Tibial artery (tissue), 4 donors: ENCODE measurements around the gene NRXN2.
A peak's percentile ranks its signal among the peaks of the same experiment; 100 is the strongest.

Experiments
- DNase-seq, 2 donors: peaks; one replicate each; pipeline ENCODE4 v3.0.0-alpha.2; 2019
- H3K27ac ChIP-seq, 2 donors: fragments of 200-600 bp; sonication (generic) in 1 of 2; 1 replicate in 1 of 2; 2 replicates in 1 of 2; pipeline ENCODE4 v1.5.1; 2018 to 2019; ENCODE audit warnings: mild to moderate bottlenecking in 1 of 2
- H3K27me3 ChIP-seq, 2 donors: fragments of 200-600 bp; sonication (generic) in 1 of 2; one replicate each; pipeline versions ENCODE4 v1.5.1 to v1.6.0; 2016 to 2019
- H3K36me3 ChIP-seq, 3 donors: fragments of 200-600 bp; sonication (generic) in 2 of 3; one replicate each; pipeline ENCODE4 v1.5.1; 2016 to 2019; ENCODE audit warnings: mild to moderate bottlenecking in 2 of 3
- H3K4me1 ChIP-seq, 4 donors: fragments of 200-600 bp; sonication (generic) in 2 of 4; 1 replicate in 3 of 4; 2 replicates in 1 of 4; pipeline ENCODE4 v1.5.1; 2016 to 2019
- H3K4me3 ChIP-seq, 2 donors: fragments of 200-600 bp; sonication (generic) in 1 of 2; 1 replicate in 1 of 2; 2 replicates in 1 of 2; pipeline ENCODE4 v1.5.1; 2018 to 2019; ENCODE audit warnings: mild to moderate bottlenecking in 2 of 2
- H3K9me3 ChIP-seq, 3 donors: fragments of 200-600 bp; sonication (generic) in 1 of 3; one replicate each; pipeline ENCODE4 v1.5.1; 2016 to 2019
- intact Hi-C: fragments of 100-400 bp; cut with DNase I; formaldehyde crosslinking; loops from one replicate; pipeline ENCODE4 v1.15.0; 2023; ENCODE audit warnings: low total_unique reads
- TF ChIP-seq, protein P1 (sequence below), 2 experiments: fragments of 200-600 bp in 1 of 2; fragments of 450-650 bp in 1 of 2; IDR thresholded peaks; one replicate each; pipeline ENCODE4 v1.5.1; 2017 to 2019; ENCODE audit warnings: antibody characterized with exemption in 2 of 2, mild to moderate bottlenecking in 1 of 2, moderate library complexity in 1 of 2

Gene NRXN2

DNA sequence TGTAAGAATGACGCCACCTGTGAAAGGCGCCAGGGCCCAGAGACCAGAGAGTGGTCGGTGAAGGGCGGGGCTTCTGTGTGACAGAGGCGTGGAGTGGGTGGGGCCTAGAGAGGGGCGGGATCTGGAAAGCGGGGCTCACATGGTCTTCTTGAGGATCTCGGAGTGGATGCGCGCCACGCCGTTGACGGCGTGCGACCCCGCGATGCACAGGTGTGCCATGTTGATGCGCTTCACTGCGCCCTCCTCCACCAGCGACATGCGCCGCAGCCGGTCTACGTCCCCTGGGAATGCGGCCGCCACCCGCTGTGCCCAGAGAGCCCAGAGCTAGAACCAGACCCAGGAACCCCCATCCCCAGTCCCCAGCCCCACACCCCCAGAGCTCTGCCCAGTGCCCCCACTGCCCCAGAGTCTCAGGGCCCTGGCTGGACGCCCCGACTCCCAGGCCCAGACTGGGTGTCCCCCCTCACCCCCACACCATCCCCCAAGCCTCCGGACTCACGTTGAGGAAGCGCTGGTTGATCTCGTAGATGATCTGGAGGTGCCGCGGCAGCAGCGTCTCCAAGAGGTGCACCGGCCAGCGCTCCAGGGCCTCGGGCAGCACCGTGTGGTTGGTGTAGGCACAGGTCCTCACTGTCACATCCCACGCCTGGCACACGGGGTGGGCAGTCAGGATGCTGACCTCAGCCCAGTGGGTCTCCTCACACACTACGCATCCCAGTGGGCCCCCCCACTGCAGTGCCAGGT is 30.6 kb upstream of the NRXN2 start:
- Histone ChIP-seq H3K4me3 (no peak overlapping the region), H3K27me3 (no peaks in the 10 kb centered on the region), H3K9me3 (no peaks in the 10 kb centered on the region), H3K4me1 (peaks cover 0 to 5% (median 3%) of the 10 kb centered on the region in 4 donors), H3K27ac (no peak overlapping the region), H3K36me3 (peaks cover 18 to 60% (median 27%) of the 10 kb centered on the region in 3 donors)
- TF ChIP-seq, protein P1, sequence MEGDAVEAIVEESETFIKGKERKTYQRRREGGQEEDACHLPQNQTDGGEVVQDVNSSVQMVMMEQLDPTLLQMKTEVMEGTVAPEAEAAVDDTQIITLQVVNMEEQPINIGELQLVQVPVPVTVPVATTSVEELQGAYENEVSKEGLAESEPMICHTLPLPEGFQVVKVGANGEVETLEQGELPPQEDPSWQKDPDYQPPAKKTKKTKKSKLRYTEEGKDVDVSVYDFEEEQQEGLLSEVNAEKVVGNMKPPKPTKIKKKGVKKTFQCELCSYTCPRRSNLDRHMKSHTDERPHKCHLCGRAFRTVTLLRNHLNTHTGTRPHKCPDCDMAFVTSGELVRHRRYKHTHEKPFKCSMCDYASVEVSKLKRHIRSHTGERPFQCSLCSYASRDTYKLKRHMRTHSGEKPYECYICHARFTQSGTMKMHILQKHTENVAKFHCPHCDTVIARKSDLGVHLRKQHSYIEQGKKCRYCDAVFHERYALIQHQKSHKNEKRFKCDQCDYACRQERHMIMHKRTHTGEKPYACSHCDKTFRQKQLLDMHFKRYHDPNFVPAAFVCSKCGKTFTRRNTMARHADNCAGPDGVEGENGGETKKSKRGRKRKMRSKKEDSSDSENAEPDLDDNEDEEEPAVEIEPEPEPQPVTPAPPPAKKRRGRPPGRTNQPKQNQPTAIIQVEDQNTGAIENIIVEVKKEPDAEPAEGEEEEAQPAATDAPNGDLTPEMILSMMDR (IDR thresholded peaks at IDR 0.05), result no peak
- intact Hi-C loops, result no loop called here
- DNase-seq, result peak in 1 of 2 donors; percentile 13

DNA sequence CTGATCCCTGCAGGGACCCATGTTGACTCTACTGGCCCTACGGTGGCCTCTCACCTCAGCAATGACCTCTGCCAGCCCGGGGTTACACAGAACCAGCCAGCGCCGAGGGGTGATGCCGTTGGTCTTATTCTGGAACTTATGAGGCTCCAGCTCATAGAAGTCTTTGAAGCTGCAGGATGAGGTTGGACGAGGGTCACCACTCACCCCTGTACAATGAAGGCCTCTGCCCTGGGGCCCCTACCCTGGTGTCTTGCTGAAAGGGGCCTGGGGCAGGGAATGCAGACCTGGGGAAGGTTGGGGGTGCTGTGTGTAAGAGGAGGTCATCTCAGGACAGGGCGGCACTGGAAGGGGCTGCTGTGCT is 30.0 kb upstream of the NRXN2 start:
- intact Hi-C loops, result no loop called here
- peak in 1 of 2 donors; percentile 19 for DNase-seq
- TF ChIP-seq, protein P1 (IDR thresholded peaks at IDR 0.05), result no peak
- Histone ChIP-seq H3K4me3 (no peak overlapping the region), H3K27ac (no peak overlapping the region), H3K4me1 (no peaks in the 10 kb centered on the region), H3K9me3 (no peaks in the 10 kb centered on the region), H3K27me3 (no peaks in the 10 kb centered on the region), H3K36me3 (peaks cover 18 to 60% (median 27%) of the 10 kb centered on the region in 3 donors)

DNA sequence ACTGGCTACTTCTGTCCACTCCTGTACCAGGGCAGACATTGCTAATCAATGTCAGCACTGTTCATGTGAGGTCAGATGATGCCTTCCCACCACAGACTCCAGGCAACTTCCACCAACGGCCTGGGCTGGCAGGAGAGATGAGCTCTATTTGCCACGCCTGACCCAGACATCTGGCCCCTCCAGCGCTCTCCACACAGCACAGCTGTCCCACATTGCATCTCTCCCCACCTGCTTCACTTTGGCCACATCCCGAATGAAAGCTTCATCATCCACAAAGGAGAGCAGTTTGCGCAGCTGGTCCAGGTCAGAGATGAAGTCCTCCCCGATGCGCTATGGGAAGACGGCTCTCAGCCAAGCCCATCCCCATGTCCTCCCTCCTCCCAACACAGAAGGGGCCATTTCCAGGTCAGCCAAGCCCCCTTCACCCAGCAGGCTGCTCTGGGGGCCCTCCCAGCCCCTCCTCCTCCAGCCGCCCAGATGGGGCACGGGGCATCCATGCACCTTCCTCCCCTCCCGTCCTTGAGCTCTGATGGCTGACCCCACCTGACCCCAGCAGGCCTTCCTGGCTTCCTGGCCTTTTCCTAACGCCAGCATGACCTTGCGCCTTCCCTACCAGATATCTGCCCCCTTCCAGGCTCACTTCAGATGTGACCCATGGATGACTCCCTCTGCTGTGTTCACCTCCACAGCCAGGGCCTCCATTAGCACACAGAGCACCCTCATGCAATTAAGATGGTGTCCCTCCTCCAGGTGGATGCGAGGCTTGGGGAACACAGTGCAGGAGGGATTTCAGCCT is 29.4 kb upstream of the NRXN2 start:
- H3K4me1 ChIP-seq, result no peaks in the 10 kb centered on the region
- no peak overlapping the region for H3K4me3 ChIP-seq
- DNase-seq, result peak in 1 of 2 donors; percentile 11
- H3K27me3 ChIP-seq, result no peaks in the 10 kb centered on the region
- no peaks in the 10 kb centered on the region for H3K9me3 ChIP-seq
- H3K27ac ChIP-seq, result no peak overlapping the region
- TF ChIP-seq, protein P1 (IDR thresholded peaks at IDR 0.05), result no peak
- H3K36me3 ChIP-seq, result peaks cover 18 to 60% (median 27%) of the 10 kb centered on the region in 3 donors
- intact Hi-C loops, result no loop called here

DNA sequence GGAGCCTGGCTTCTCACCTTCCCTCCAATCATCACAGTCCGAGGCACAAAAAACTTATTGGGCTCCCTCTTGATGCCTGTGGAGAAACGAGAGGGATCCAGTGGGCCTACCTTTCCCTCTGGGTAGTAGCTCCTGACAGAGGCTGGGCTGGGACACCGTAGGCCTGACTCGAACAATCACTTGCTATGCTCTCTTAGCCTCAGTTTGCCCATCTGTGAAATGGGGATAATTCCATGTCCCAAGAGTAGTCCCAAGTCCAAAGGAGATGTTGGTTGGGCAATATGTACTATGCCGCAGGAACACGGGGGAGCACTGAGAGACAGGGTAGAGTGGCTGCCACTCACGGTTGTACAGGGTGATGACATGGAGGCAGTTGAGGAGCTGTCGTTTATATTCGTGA is 28.6 kb upstream of the NRXN2 start:
- Histone ChIP-seq H3K4me3 (no peak overlapping the region), H3K4me1 (peaks cover 0 to 1% (median under 1%) of the 10 kb centered on the region in 4 donors), H3K27me3 (no peaks in the 10 kb centered on the region), H3K36me3 (peaks cover 18 to 60% (median 27%) of the 10 kb centered on the region in 3 donors), H3K9me3 (no peaks in the 10 kb centered on the region), H3K27ac (no peak overlapping the region)
- DNase-seq, result peak in 1 of 2 donors; percentile 10
- intact Hi-C loops, result no loop called here
- TF ChIP-seq, protein P1 (IDR thresholded peaks at IDR 0.05), result no peak

DNA sequence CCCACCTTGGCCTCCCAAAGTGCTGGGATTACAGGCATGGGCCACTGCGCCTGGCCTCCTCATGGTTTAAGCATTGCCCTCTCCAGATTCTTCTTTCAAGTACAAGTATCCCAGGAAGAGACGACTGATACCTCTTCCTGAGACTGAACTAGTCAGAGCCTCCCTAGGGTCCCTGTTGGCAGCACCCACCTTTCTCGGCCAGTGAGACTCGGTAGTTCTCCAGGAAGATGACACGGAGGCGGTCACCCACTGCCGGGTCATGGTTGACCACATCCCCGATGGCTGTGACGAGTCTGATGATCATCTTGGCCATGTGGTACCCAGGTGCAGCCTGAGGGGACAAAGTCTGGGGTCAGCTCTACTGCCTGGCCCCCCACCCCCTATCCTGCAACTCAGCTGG is 28.1 kb upstream of the NRXN2 start:
- Histone ChIP-seq H3K27ac (no peak overlapping the region), H3K27me3 (no peaks in the 10 kb centered on the region), H3K36me3 (peaks cover 18 to 60% (median 27%) of the 10 kb centered on the region in 3 donors), H3K4me3 (no peak overlapping the region), H3K9me3 (no peaks in the 10 kb centered on the region), H3K4me1 (peaks cover 0 to 6% (median 4%) of the 10 kb centered on the region in 4 donors)
- peak in 1 of 2 donors; percentile 14 for DNase-seq
- TF ChIP-seq, protein P1 (IDR thresholded peaks at IDR 0.05), result no peak
- intact Hi-C loops, result no loop called here
